ENCODE results near the gene MINDY4. TPM values are rescaled to one million over a fixed set of nuclear protein-coding genes. Genes with fewer than 3 reads are reported as not detected.

The MINDY4 gene
- total and polyA plus RNA-seq, 2 of the 8 experiments (the other 6 are each of a cell fraction or from before 2014, with no cell fraction given): 1.3 to 3.6 TPM

DNA sequence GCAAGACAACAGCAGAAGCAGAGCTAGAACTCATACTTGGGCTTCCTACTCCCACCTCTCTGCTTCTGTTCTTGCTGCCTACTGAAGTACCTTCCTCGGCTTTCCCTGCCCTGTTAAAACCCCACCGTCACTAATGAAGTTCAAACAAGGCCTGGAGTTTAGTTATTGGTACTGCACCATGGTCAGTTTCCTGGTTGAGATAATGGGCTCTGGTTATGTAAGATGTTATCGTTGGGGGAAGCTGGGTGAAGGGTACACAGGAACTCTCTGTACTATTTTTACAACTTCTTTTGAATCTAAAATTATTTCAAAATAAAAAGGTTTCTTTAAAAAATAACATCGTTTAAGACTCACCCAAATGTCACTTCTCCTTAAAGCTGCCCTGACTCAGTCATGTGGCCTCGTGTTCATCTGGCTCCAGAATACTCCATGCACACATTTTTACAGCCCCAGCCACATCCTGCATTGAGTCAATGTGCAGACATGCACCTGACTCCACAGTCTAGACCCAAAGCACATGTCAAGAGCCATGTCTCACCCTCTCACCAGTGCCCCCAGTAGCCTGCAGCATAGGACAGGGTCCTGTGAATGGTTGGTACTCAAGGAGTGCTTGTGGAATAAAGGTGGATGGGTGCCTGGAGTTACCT, 103.6 kb downstream of the MINDY4 start:
- H2AFZ ChIP-seq (ENCODE audit: low read length): no peak overlapping the region
- H3K79me2 ChIP-seq (ENCODE audit: control insufficient read depth in 1 of 2, insufficient read depth in 2 of 2, low read length in 2 of 2): no peaks in the 10 kb centered on the region
- FAIRE-seq (no peak), DNase-seq (ENCODE audit: low read depth in 1 of 2, low spot score in 2 of 2) (no peak)
- POLR2A ChIA-PET (ENCODE audit: partially characterized antibody): no interaction called here
- H3K4me3 ChIP-seq (ENCODE audit: extremely low read depth in 1 of 4, insufficient read depth in 2 of 4, low read depth in 3 of 4, low read length in 4 of 4): no peak overlapping the region
- no peak overlapping the region for H2BK5ac ChIP-seq (ENCODE audit: low read depth, low read length)
- no peaks in the 10 kb centered on the region for H3K9me3 ChIP-seq (ENCODE audit: insufficient read depth in 2 of 2, low read depth in 1 of 2, low read length in 1 of 2)
- no peak overlapping the region for H3K23ac ChIP-seq (ENCODE audit: insufficient read length)
- no peaks in the 10 kb centered on the region for H3K27me3 ChIP-seq (replicated peaks in 1 of 4; ENCODE audit: control insufficient read depth in 3 of 4, extremely low read depth in 1 of 4, insufficient read depth in 3 of 4, low read length in 3 of 4)
- TF ChIP-seq CBX8 (IDR thresholded peaks at IDR 0.05; ENCODE audit: borderline replicate concordance, low read depth, low read length): no peak
- TF ChIP-seq RNF2 (IDR thresholded peaks at IDR 0.05; ENCODE audit: borderline replicate concordance, low read depth, low read length, missing control alignments, poor library complexity, severe bottlenecking): no peak
- no peak for TF ChIP-seq CHD1 (IDR thresholded peaks at IDR 0.05; ENCODE audit: low read depth, low read length)
- no peak for TF ChIP-seq ASH2L (IDR thresholded peaks at IDR 0.05; ENCODE audit: low read length)
- TF ChIP-seq SIX5 (IDR thresholded peaks at IDR 0.05; ENCODE audit: low read depth, low read length): no peak
- TF ChIP-seq TAF1 (IDR thresholded peaks at IDR 0.05; ENCODE audit: low read depth, low read length): no peak
- TF ChIP-seq SUZ12 (IDR thresholded peaks at IDR 0.05; ENCODE audit: low read length): no peak
- TF ChIP-seq TEAD4 (IDR thresholded peaks at IDR 0.05; ENCODE audit: low read depth, low read length): no peak
- TF ChIP-seq POLR2A (IDR thresholded peaks at IDR 0.05; ENCODE audit: control extremely low read depth in 1 of 2, low read depth in 2 of 2, low read length in 2 of 2): no peak
- no peak for TF ChIP-seq NANOG (IDR thresholded peaks at IDR 0.05; ENCODE audit: insufficient read depth, low read depth, low read length, poor library complexity, severe bottlenecking)
- no peak for TF ChIP-seq GTF2F1 (IDR thresholded peaks at IDR 0.05; ENCODE audit: borderline replicate concordance, low read depth, low read length)
- no peak for TF ChIP-seq GABPA (IDR thresholded peaks at IDR 0.05; ENCODE audit: borderline replicate concordance, insufficient read depth, low read length)
- no peak overlapping the region for H3K4ac ChIP-seq (replicated peaks; ENCODE audit: insufficient read length, low read depth, low read length)
- H4K8ac ChIP-seq (ENCODE audit: extremely low read depth, insufficient read depth, low read length): no peak overlapping the region; the same call in 1 of the 2 replicates
- no peaks in the 10 kb centered on the region for H3K36me3 ChIP-seq (ENCODE audit: control insufficient read depth in 2 of 4, insufficient read depth in 4 of 4, low read length in 3 of 4)
- peaks cover 0 to 11% (median 4%) of the 10 kb centered on the region in 4 experiments; a peak in 6 of 7 replicates for H3K4me1 ChIP-seq (replicated peaks in 1 of 4; ENCODE audit: control insufficient read depth in 3 of 4, insufficient read depth in 4 of 4, low read length in 3 of 4)
- no peak overlapping the region for H2BK12ac ChIP-seq (ENCODE audit: low read depth, low read length)
- H2BK120ac ChIP-seq (replicated peaks; ENCODE audit: low read depth, low read length): no peak overlapping the region
- H4K20me1 ChIP-seq (replicated peaks in 1 of 2; ENCODE audit: control insufficient read depth in 1 of 2, insufficient read depth in 2 of 2, low read length in 2 of 2): no peaks in the 10 kb centered on the region
- 86% methylated on average over 5 of the region's 5 CpGs; no CpG with 5 or more reads in 1 of the 2 experiments for WGBS, 2 experiments (ENCODE audit: extremely low coverage in 1 of 2, insufficient coverage in 1 of 2, insufficient read length in 1 of 2, insufficient replicate concordance in 2 of 2, low coverage in 1 of 2, low lambda C conversion rate in 2 of 2, missing lambda C conversion rate in 1 of 2)
- H2AK5ac ChIP-seq (ENCODE audit: low read depth, low read length): no peak overlapping the region
- H2BK20ac ChIP-seq (ENCODE audit: low read length): no peak overlapping the region
- no peaks in the 10 kb centered on the region for H3K23me2 ChIP-seq (ENCODE audit: low read depth, low read length)
- H3K56ac ChIP-seq (replicated peaks; ENCODE audit: insufficient read length, low read depth, low read length): no peak overlapping the region
- H4K91ac ChIP-seq (replicated peaks; ENCODE audit: insufficient read length, low read length): no peak overlapping the region
- H3K14ac ChIP-seq (ENCODE audit: insufficient read length): no peak overlapping the region
- no peak overlapping the region for H3K4me2 ChIP-seq (ENCODE audit: insufficient read depth in 1 of 2, low read depth in 2 of 2, low read length in 2 of 2)
- no peak overlapping the region for H3K18ac ChIP-seq (ENCODE audit: extremely low read depth, low read length)
- no peak overlapping the region for H3K9ac ChIP-seq (replicated peaks in 1 of 4; ENCODE audit: extremely low read depth in 1 of 4, low read depth in 3 of 4, low read length in 3 of 4)
- H3K27ac ChIP-seq (ENCODE audit: low read depth, low read length): no peak overlapping the region
- no peak overlapping the region for H4K5ac ChIP-seq (ENCODE audit: insufficient read length, low read depth, low read length)
- CTCF ChIA-PET (ENCODE audit: partially characterized antibody): interaction anchor here (0.9 to 1.7 kb wide), 6 partner anchors 11 to 248 kb away, joined by 3 to 5 read pairs (median 4); no protein-coding TSS in a partner anchor
- H3K79me1 ChIP-seq (ENCODE audit: low read depth, low read length): no peaks in the 10 kb centered on the region
- no peak overlapping the region for H2BK15ac ChIP-seq (ENCODE audit: low read length)

Measured in H1 (cell line).